HepG2 (cell line): ENCODE results near the gene PHF10. TPM values are rescaled to one million over a fixed set of nuclear protein-coding genes. Genes with fewer than 3 reads are reported as not detected.

Experiments
- DR1 ChIP-seq: sonication (generic); formaldehyde crosslinking; IDR thresholded peaks from 2 replicates; pipeline ENCODE4 v1.8.0; 2021; ENCODE audit warnings: mild to moderate bottlenecking, missing genetic modification reagents, inconsistent platforms
- ELF3 ChIP-seq: IDR thresholded peaks from 2 replicates; pipeline ENCODE4 v1.6.1; 2016; ENCODE audit warnings: missing genetic modification reagents, missing compliant biosample characterization
- MXD4 ChIP-seq: IDR thresholded peaks from 2 replicates; pipeline ENCODE4 v1.6.1; 2016; ENCODE audit warnings: mild to moderate bottlenecking, missing biosample characterization, missing genetic modification reagents
- NCOA1 ChIP-seq: sonication (generic); formaldehyde crosslinking; IDR thresholded peaks from 2 replicates; pipeline ENCODE4 v1.9.0; 2021; ENCODE audit warnings: missing genetic modification reagents
- PAX8 ChIP-seq: sonication (generic); formaldehyde crosslinking; IDR thresholded peaks from 2 replicates; pipeline ENCODE4 v1.8.0; 2022; ENCODE audit warnings: mild to moderate bottlenecking, missing genetic modification reagents, borderline replicate concordance
- POGZ ChIP-seq: sonication (generic); formaldehyde crosslinking; IDR thresholded peaks from 2 replicates; pipeline ENCODE4 v1.4.0; 2020; ENCODE audit warnings: mild to moderate bottlenecking, missing genetic modification reagents
- RCOR2 ChIP-seq: IDR thresholded peaks from 2 replicates; pipeline ENCODE4 v1.6.1; 2016; ENCODE audit warnings: missing biosample characterization, missing genetic modification reagents
- SOX6 ChIP-seq, 2 experiments: fragments of 450-650 bp in 1 of 2; sonication (generic) in 1 of 2; formaldehyde crosslinking in 1 of 2; IDR thresholded peaks; 2 replicates each; pipeline versions ENCODE4 v1.4.0 to v1.6.1; 2017 to 2020; ENCODE audit warnings: antibody characterized with exemption in 1 of 2, mild to moderate bottlenecking in 1 of 2, missing genetic modification reagents in 1 of 2
- TCF7 ChIP-seq: sonication (generic); IDR thresholded peaks from 2 replicates; pipeline ENCODE4 v1.6.1; 2016; ENCODE audit warnings: antibody characterized with exemption, low read depth
- ZBTB7A ChIP-seq: sonication (generic); formaldehyde crosslinking; IDR thresholded peaks from 2 replicates; pipeline ENCODE4 v1.8.0; 2022; ENCODE audit warnings: mild to moderate bottlenecking, missing genetic modification reagents
- ZMYM4 ChIP-seq: sonication (generic); formaldehyde crosslinking; IDR thresholded peaks from 2 replicates; pipeline ENCODE4 v1.8.1; 2023; ENCODE audit warnings: mild to moderate bottlenecking, missing genetic modification reagents
- ZNF556 ChIP-seq: sonication (generic); formaldehyde crosslinking; IDR thresholded peaks from 2 replicates; pipeline ENCODE4 v1.4.0; 2020; ENCODE audit warnings: mild to moderate bottlenecking, missing genetic modification reagents, borderline replicate concordance
- ZNF557 ChIP-seq: sonication (generic); formaldehyde crosslinking; IDR thresholded peaks from 2 replicates; pipeline ENCODE4 v1.4.0; 2020; ENCODE audit warnings: missing genetic modification reagents
- ZNF567 ChIP-seq: sonication (generic); formaldehyde crosslinking; IDR thresholded peaks from 2 replicates; pipeline ENCODE4 v1.8.1; 2023; ENCODE audit warnings: mild to moderate bottlenecking, missing genetic modification reagents, borderline replicate concordance
- ZNF660 ChIP-seq: sonication (generic); formaldehyde crosslinking; IDR thresholded peaks from 2 replicates; pipeline ENCODE4 v1.5.1; 2020; ENCODE audit warnings: mild to moderate bottlenecking, low read depth, missing genetic modification reagents, borderline replicate concordance
- polyA plus RNA-seq, 8 experiments: library from polyadenylated mRNA; depleted of rRNA in 3 of 8; stranded (reverse) in 7 of 8; unstranded in 1 of 8; fragments of >200 nt; fragmentation: Illumina TruSeq in 4 of 8; extraction: Trizol in 4 of 8; gene quantifications; 2 replicates each; pipeline versions ENCODE4 v1.2.1 to v1.2.3, GENCODE V29; 2011 to 2016; ENCODE audit warnings: low read depth in 4 of 8, missing spikeins in 1 of 8, mixed read lengths in 1 of 8; ENCODE audit not compliant: insufficient read depth in 1 of 8
- total RNA-seq, 5 experiments: library from RNA; depleted of rRNA; stranded (reverse); fragments of >200 nt; fragmentation: Illumina TruSeq; extraction: Trizol; gene quantifications; 2 replicates each; pipeline ENCODE4 v1.2.3, GENCODE V29; 2016; ENCODE audit warnings: low read depth in 1 of 5
- TF ChIP-seq, protein P1 (sequence below): fragments of 450-650 bp; IDR thresholded peaks from 2 replicates; pipeline ENCODE4 v1.6.1; 2017
- TF ChIP-seq, protein P2 (sequence below): IDR thresholded peaks from 2 replicates; pipeline ENCODE4 v1.6.1; 2018; ENCODE audit warnings: missing genetic modification reagents
- TF ChIP-seq, protein P3 (sequence below): sonication (generic); formaldehyde crosslinking; IDR thresholded peaks from 2 replicates; pipeline ENCODE4 v1.4.0; 2020; ENCODE audit warnings: low read depth, mild to moderate bottlenecking, missing genetic modification reagents
- TF ChIP-seq, protein P4 (sequence below): IDR thresholded peaks from 2 replicates; pipeline ENCODE4 v1.6.1; 2012; ENCODE audit warnings: inconsistent platforms

Gene PHF10
- total and polyA plus RNA-seq, 2 of the 13 experiments (the other 11 are each of a cell fraction or from before 2014, with no cell fraction given), result 42.1 to 84.1 TPM

GRCh38 chr6:169751242-169752073 lies 27.2 kb upstream of the PHF10 start, which contains the start of the genes DYNLT2 and ERMARD (continued):
- TF ChIP-seq ZNF567, result peak; percentile 99
- peak; percentile 94 for TF ChIP-seq NCOA1 (CRISPR knock-in tag)
- no peak for TF ChIP-seq TCF7
- TF ChIP-seq, protein P1, sequence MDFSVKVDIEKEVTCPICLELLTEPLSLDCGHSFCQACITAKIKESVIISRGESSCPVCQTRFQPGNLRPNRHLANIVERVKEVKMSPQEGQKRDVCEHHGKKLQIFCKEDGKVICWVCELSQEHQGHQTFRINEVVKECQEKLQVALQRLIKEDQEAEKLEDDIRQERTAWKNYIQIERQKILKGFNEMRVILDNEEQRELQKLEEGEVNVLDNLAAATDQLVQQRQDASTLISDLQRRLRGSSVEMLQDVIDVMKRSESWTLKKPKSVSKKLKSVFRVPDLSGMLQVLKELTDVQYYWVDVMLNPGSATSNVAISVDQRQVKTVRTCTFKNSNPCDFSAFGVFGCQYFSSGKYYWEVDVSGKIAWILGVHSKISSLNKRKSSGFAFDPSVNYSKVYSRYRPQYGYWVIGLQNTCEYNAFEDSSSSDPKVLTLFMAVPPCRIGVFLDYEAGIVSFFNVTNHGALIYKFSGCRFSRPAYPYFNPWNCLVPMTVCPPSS, result no peak
- TF ChIP-seq ELF3 (CRISPR knock-in tag), result peak; percentile 97
- TF ChIP-seq ZBTB7A (CRISPR knock-in tag), result peak; percentile 81
- peak; percentile 95 for TF ChIP-seq MXD4 (CRISPR knock-in tag)
- peak; percentile 99 for TF ChIP-seq ZMYM4 (CRISPR knock-in tag)
- TF ChIP-seq RCOR2, result 0 out of 2 replicates have a peak, but pooled peaks have one; percentile 19
- TF ChIP-seq ZNF557 (CRISPR knock-in tag), result no peak
- peak; percentile 97; the same call in 1 of the 2 replicates for TF ChIP-seq ZNF556 (CRISPR knock-in tag)
- TF ChIP-seq ZNF660 (CRISPR knock-in tag), result no peak
- TF ChIP-seq, protein P2, sequence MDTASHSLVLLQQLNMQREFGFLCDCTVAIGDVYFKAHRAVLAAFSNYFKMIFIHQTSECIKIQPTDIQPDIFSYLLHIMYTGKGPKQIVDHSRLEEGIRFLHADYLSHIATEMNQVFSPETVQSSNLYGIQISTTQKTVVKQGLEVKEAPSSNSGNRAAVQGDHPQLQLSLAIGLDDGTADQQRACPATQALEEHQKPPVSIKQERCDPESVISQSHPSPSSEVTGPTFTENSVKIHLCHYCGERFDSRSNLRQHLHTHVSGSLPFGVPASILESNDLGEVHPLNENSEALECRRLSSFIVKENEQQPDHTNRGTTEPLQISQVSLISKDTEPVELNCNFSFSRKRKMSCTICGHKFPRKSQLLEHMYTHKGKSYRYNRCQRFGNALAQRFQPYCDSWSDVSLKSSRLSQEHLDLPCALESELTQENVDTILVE (CRISPR knock-in tag), result peak; percentile 95
- TF ChIP-seq PAX8 (CRISPR knock-in tag), result peak; percentile 74; the same call in 1 of the 2 replicates
- TF ChIP-seq SOX6 (IDR thresholded peaks at IDR 0.05), result no peak
- TF ChIP-seq SOX6 (CRISPR knock-in tag; IDR thresholded peaks at IDR 0.05), result peak; percentile 79; the same call in 1 of the 2 replicates
- TF ChIP-seq, protein P3, sequence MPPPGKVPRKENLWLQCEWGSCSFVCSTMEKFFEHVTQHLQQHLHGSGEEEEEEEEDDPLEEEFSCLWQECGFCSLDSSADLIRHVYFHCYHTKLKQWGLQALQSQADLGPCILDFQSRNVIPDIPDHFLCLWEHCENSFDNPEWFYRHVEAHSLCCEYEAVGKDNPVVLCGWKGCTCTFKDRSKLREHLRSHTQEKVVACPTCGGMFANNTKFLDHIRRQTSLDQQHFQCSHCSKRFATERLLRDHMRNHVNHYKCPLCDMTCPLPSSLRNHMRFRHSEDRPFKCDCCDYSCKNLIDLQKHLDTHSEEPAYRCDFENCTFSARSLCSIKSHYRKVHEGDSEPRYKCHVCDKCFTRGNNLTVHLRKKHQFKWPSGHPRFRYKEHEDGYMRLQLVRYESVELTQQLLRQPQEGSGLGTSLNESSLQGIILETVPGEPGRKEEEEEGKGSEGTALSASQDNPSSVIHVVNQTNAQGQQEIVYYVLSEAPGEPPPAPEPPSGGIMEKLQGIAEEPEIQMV (CRISPR knock-in tag), result peak; percentile 84
- TF ChIP-seq, protein P4, sequence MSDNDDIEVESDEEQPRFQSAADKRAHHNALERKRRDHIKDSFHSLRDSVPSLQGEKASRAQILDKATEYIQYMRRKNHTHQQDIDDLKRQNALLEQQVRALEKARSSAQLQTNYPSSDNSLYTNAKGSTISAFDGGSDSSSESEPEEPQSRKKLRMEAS, result peak; percentile 96; the same call in 1 of the 2 replicates
- peak; percentile 99 for TF ChIP-seq POGZ (CRISPR knock-in tag)
- TF ChIP-seq DR1 (CRISPR knock-in tag), result peak; percentile 71; the same call in 1 of the 2 replicates
